C4-2B (cell line): Measurements from ENCODE around the gene MAP2K2.

Source experiments
- H3K27ac ChIP-seq: fragments of 450-650 bp; 2 replicates; pipeline ENCODE4 v1.5.1; 2017
- ZFX ChIP-seq: fragments of 450-650 bp; IDR thresholded peaks from 2 replicates; pipeline ENCODE4 v1.6.1; 2017
- TF ChIP-seq, protein P1 (sequence below): fragments of 450-650 bp; conservative IDR thresholded peaks from 2 replicates; pipeline ENCODE4 v1.5.1; 2017; ENCODE audit warnings: mild to moderate bottlenecking

The MAP2K2 gene

DNA sequence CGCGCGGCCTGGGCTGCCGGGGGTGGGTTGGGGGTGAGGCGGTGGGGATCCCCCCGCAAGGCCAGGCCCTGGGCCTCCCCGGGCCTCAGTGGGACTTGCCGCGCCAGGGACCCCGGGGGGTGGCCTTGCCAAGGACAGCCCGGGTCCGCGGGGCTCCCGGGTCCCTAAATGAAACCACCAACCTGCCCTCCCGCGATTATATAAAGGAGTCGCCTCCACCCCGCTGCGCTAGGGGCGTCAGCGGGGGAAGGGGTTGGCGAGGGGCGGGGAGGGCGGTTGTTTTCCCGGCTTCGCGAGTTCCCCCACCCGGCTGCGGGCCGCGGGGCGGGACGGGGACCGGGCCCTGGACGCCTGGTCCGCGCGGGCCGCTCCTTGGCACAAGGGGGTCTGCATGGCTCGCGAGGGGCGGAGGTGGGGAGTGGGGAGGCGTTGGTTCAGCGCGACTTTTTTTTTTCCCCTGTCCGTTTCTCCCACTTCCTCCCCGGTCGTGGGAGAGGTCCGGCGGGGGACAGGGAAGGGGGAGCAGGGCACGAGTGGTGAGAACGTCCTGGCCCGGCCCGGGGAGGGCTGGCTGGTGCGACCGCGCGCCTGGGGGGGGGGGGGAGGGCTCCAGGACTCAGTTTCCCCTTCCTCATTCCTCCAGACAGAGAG, 56.4 kb downstream of the MAP2K2 start:
- TF ChIP-seq ZFX: no peak
- TF ChIP-seq, protein P1, sequence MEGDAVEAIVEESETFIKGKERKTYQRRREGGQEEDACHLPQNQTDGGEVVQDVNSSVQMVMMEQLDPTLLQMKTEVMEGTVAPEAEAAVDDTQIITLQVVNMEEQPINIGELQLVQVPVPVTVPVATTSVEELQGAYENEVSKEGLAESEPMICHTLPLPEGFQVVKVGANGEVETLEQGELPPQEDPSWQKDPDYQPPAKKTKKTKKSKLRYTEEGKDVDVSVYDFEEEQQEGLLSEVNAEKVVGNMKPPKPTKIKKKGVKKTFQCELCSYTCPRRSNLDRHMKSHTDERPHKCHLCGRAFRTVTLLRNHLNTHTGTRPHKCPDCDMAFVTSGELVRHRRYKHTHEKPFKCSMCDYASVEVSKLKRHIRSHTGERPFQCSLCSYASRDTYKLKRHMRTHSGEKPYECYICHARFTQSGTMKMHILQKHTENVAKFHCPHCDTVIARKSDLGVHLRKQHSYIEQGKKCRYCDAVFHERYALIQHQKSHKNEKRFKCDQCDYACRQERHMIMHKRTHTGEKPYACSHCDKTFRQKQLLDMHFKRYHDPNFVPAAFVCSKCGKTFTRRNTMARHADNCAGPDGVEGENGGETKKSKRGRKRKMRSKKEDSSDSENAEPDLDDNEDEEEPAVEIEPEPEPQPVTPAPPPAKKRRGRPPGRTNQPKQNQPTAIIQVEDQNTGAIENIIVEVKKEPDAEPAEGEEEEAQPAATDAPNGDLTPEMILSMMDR: no peak
- peak overlapping the region; percentile 99; the same call in 1 of the 2 replicates for H3K27ac ChIP-seq

DNA sequence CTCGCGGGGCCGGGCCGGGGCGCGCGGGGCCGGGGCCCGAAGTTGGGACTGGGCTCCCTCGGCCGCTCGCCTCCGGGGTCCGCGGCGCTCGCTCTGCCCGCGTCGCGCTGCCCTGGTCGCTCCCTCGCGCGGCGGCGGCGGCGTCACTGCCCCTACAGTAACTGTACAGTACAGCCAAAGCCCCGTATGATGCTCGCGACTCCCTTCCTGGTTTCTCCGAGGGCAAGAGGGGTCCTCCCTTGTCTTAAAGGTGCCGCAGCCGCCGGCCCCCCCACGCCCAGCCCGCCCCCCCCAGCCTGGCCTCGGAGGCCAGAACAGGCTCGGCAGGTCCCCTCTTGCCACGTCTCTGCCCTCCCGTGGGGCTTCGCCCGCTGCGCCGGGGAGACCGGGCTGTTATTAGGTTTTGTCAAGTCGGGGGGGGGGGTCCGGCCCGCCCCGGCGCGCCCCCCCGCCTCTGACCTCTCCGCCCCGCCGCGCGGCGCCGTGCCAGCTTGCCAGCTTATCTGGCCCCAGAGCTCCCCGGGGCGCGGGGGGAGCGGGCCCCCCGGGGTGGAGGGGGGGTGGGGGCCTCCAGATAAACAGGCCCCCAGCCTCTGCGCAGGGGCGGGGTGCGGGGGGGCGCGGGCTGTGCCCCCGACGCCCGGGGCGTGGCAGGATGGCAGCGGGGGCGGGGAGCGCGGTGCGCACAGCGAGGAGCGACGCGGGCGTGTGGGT, 57.1 kb downstream of the MAP2K2 start, which contains the start of gene ZBTB7A:
TSS of gene ZBTB7A (minus strand) at position 218 of the 714 bp plus-strand sequence. CDS start 11,667 bp downstream, outside the sequence.
- TF ChIP-seq ZFX: 0 out of 2 replicates have a peak, but pooled peaks have one; percentile 33
- TF ChIP-seq, protein P1: no peak
- peak within 1 kb of the TSS; percentile 99 for H3K27ac ChIP-seq

DNA sequence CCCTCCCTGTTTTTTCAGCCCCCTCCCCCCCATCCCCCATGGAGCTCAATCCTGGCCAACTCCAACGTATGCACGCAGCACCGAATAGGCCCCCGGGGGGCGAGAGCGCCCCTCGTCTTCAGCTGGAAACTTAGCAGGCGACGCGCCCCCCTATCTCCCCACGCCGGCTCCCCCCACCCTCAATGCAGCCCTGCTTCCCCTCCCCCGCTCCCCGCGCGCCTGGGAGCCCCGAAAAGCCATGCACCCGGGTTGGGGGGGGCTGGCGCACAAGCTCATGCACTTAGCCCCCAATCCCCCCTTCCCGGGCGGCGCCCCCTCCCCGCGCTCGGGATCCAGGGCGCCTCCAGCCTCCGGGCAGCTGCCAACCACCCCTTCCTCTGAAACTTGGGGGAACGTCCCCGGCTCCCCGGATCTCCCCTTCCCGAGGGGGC, 57.7 kb downstream of the MAP2K2 start:
- H3K27ac ChIP-seq: peak overlapping the region; percentile 99
- no peak for TF ChIP-seq ZFX
- TF ChIP-seq, protein P1: no peak

DNA sequence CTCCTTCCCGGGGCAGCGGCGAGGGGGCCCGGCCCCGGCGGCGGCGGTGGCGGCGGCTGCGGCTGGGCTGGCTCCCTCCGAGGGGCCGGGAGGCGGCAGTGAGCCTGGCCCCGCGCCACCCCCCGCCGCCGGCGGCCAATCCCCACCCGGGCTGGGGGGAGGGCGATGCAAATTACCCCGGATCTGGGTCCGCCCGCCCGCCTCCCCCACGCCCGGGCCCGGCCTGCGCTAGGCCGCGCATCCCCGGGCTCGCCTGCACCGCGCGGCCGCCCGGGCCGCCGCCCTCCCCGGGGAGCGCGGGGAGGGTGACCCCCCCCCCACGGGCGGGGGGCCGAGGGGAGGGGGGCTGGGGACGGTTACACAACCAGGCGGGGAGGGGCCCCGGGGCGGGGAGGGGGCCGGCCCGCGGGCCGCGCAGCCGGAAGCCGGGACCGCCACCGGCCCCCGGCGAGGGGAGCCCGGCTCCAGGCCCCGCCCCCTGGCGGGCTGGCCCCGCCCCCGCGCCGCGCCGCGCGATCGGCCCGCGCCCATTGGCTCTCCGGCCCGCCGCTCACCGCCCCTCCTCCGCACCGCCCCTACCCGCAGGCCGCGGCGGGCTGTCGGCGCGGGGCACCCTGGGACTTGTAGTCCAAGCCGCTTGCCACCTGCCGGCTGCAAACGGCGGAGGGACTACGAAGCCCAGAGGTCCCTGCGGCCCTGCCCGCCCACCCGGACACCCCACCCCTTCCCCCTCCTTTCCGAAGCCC, 58.3 kb downstream of the MAP2K2 start:
- peak overlapping the region; percentile 99 for H3K27ac ChIP-seq
- peak; percentile 99 for TF ChIP-seq ZFX
- TF ChIP-seq, protein P1: no peak

DNA sequence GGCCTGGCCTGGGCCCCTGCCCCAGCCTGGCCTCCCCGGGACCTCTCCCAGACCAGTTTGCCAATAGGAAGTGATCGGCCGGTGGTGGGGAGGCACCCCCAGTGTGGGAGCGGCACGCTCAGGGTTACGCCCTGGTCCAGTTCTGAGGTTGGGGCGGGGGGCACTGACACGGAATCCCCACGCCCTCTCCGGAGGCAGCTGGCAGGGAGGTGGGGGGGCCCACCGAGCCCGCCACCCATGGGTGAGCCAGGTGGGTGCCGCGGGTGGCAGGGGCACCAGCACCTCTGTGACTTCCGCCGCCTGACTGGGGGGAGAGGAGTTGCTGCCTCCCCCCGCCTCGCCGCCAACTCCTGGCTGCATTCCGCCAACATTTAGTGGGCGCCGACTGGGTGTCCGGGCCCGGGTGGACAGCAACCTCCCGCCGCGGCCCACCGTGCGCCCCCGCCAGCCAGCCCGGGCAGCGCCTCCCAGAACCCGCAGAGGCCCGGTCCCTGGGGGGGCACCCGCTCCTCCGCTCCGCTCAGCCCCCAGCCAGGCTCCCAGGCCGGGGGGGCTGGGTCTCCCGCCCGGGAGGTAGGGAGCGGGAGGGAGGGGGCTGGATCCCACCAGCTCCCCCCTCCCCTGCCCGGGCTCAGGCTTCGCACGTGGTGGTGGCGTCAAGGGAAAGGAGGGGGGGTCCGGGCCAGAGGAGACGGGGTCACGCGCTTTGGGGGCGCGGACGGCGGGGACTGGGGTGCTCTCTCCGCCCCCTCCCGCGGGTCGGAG, 59.2 kb downstream of the MAP2K2 start:
- TF ChIP-seq ZFX: no peak; the same call in 1 of the 2 replicates
- TF ChIP-seq, protein P1: no peak
- peak overlapping the region; percentile 99 for H3K27ac ChIP-seq

DNA sequence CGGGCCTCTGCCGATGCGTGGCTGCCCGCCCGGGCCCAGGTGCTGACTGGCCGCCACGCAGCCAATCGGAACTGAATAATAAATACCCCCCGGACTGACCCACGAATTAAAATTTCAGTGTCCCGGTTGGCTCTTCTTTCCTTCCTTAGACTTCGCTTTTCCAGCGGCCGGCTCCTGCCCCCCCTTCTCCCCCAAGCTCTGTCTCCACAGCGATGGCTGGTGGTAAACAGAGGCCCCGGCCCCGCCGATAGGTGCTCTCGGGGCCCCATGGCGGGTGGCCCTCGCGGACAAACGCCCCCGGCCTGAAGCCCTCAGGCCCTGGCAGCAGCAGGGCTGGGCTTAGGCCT, 59.8 kb downstream of the MAP2K2 start:
- TF ChIP-seq ZFX: peak; percentile 66; the same call in 1 of the 2 replicates
- TF ChIP-seq, protein P1: no peak
- H3K27ac ChIP-seq: peak overlapping the region; percentile 99
